ENCODE results near the gene TRMU. TPM values are rescaled to one million over a fixed set of nuclear protein-coding genes. Genes with fewer than 3 reads are reported as not detected.

TRMU gene
- total and polyA plus RNA-seq, 10 donors: 23.7 to 59.6 (median 43.3) TPM

DNA sequence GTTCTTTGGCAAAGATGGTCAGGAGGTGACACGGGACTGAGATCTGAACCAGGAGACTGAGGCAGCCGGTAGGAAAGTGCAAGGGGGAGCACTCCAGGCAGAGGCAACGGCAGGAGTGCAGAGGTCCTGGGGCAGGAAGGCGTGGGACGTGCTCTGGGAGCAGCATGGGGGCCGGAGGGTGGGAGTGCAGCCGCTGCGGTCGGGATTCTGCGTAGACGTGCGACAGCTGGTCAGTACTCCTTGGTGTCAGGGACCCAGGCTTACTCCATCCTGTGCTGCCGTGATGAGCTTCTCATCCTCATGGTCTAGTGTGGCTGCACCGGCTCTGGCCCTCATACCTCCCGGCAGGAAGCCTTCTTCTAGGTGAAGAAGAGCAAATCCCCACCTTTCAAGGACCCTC, 16.9 kb upstream of the TRMU start:
- Histone ChIP-seq H3K27ac (no peak overlapping the region), H3K4me1 (peaks cover 0 to 4% (median 0%) of the 10 kb centered on the region in 6 donors), H3K9me3 (no peaks in the 10 kb centered on the region), H3K36me3 (peaks cover 0 to 89% (median 0%) of the 10 kb centered on the region in 6 donors), H3K4me3 (no peak overlapping the region), H3K27me3 (replicated peaks in 1 of 7) (no peaks in the 10 kb centered on the region)
- intact Hi-C loops (cut with DNase I; ENCODE audit: low total_unique reads): loop anchor here (5.0 kb wide), 1 partner anchor 326 kb away; no protein-coding TSS in a partner anchor
- TF ChIP-seq POLR2A (IDR thresholded peaks at IDR 0.05): no peak
- TF ChIP-seq, protein P1, sequence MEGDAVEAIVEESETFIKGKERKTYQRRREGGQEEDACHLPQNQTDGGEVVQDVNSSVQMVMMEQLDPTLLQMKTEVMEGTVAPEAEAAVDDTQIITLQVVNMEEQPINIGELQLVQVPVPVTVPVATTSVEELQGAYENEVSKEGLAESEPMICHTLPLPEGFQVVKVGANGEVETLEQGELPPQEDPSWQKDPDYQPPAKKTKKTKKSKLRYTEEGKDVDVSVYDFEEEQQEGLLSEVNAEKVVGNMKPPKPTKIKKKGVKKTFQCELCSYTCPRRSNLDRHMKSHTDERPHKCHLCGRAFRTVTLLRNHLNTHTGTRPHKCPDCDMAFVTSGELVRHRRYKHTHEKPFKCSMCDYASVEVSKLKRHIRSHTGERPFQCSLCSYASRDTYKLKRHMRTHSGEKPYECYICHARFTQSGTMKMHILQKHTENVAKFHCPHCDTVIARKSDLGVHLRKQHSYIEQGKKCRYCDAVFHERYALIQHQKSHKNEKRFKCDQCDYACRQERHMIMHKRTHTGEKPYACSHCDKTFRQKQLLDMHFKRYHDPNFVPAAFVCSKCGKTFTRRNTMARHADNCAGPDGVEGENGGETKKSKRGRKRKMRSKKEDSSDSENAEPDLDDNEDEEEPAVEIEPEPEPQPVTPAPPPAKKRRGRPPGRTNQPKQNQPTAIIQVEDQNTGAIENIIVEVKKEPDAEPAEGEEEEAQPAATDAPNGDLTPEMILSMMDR (IDR thresholded peaks at IDR 0.05 in 8 of 11, conservative IDR thresholded peaks at IDR 0.05 in 3 of 11): no peak
- no peak for TF ChIP-seq POLR2AphosphoS5 (IDR thresholded peaks at IDR 0.05)
- 91 to 98% (median 94%) methylated on average over 13 to 15 of the region's 15 CpGs for WGBS, 5 donors
- peak; percentile 49 for DNase-seq

GRCh38 chr22:46319319-46319718, 16.2 kb upstream of the TRMU start:
- H3K27ac ChIP-seq: no peak overlapping the region
- TF ChIP-seq POLR2A (IDR thresholded peaks at IDR 0.05) (no peak), POLR2AphosphoS5 (IDR thresholded peaks at IDR 0.05) (no peak)
- TF ChIP-seq, protein P1 (IDR thresholded peaks at IDR 0.05 in 8 of 11, conservative IDR thresholded peaks at IDR 0.05 in 3 of 11): no peak
- peak; percentile 54 for DNase-seq
- WGBS, 5 donors: 95 to 98% (median 97%) methylated on average over 10 of the region's 10 CpGs
- H3K9me3 ChIP-seq: no peaks in the 10 kb centered on the region
- peaks cover 0 to 93% (median 0%) of the 10 kb centered on the region in 6 donors for H3K36me3 ChIP-seq
- H3K27me3 ChIP-seq (replicated peaks in 1 of 7): no peaks in the 10 kb centered on the region
- no peak overlapping the region for H3K4me3 ChIP-seq
- intact Hi-C loops (cut with DNase I; ENCODE audit: low total_unique reads): loop anchor here (5.0 kb wide), 1 partner anchor 327 kb away; no protein-coding TSS in a partner anchor
- H3K4me1 ChIP-seq: peaks cover 0 to 2% (median 0%) of the 10 kb centered on the region in 6 donors

- Histone ChIP-seq H3K9me3 (no peaks in the 10 kb centered on the region), H3K36me3 (peaks cover 0 to 96% (median 0%) of the 10 kb centered on the region in 6 donors), H3K27me3 (replicated peaks in 1 of 7) (no peaks in the 10 kb centered on the region), H3K27ac (no peak overlapping the region), H3K4me3 (no peak overlapping the region), H3K4me1 (no peaks in the 10 kb centered on the region)
- intact Hi-C loops (cut with DNase I; ENCODE audit: low total_unique reads): no loop called here
- no peak for DNase-seq
- TF ChIP-seq, protein P1 (IDR thresholded peaks at IDR 0.05 in 8 of 11, conservative IDR thresholded peaks at IDR 0.05 in 3 of 11): no peak
- TF ChIP-seq POLR2A (IDR thresholded peaks at IDR 0.05) (no peak), POLR2AphosphoS5 (IDR thresholded peaks at IDR 0.05) (no peak)
- WGBS, 5 donors: 92 to 97% (median 95%) methylated on average over 13 to 14 of the region's 14 CpGs
Observed at GRCh38 chr22:46320166-46320710, 15.3 kb upstream of the TRMU start.

DNA sequence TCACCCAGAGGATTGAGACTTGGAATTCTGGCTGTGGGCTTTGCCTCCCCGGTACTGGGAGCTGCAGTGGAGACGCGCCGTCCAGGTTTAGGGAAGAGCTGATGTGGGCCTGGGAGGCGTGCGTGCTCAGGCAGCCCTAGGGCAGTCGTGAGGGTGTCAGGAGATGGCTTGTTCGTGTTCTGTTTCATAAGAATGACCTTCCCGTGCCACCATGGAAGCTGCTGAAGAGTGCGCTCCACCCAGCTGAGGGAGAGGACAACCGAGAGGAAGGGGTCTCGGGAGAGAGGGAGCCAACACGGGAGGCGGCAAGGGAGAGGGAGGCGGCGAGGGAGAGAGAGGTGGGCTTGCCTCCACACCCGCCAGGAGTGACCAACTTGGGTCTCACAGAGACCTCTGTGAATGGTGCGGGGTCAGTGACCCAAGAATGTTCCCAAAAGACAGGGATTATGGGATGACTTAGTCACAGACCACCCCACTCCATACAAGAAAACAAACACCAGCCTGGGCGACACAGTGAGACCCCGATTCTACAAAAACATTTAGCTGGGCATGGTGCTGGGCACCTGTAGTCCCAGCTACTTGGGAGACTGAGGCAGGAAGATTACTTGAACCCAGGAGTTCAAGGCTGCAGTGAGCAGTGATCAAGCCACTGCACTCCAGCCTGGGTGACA, 14.7 kb upstream of the TRMU start:
- Histone ChIP-seq H3K4me3 (no peak overlapping the region), H3K9me3 (no peaks in the 10 kb centered on the region), H3K4me1 (no peaks in the 10 kb centered on the region), H3K36me3 (peaks cover 0 to 96% (median 0%) of the 10 kb centered on the region in 6 donors), H3K27me3 (replicated peaks in 1 of 7) (no peaks in the 10 kb centered on the region), H3K27ac (no peak overlapping the region)
- intact Hi-C loops (cut with DNase I; ENCODE audit: low total_unique reads): no loop called here
- WGBS, 5 donors: 94 to 98% (median 97%) methylated on average over 20 of the region's 20 CpGs
- TF ChIP-seq POLR2AphosphoS5 (IDR thresholded peaks at IDR 0.05) (no peak), POLR2A (IDR thresholded peaks at IDR 0.05) (no peak)
- TF ChIP-seq, protein P1 (IDR thresholded peaks at IDR 0.05 in 8 of 11, conservative IDR thresholded peaks at IDR 0.05 in 3 of 11): no peak
- DNase-seq: no peak
